ENCODE data around the gene SERINC2.
A peak's percentile ranks its signal among the peaks of the same experiment; 100 is the strongest.

Gene SERINC2

GRCh38 chr1:31421371-31422040 lies 8.5 kb downstream of the SERINC2 start:
- peaks cover 54% of the 10 kb centered on the region for H3K4me1 ChIP-seq
- H3K36me3 ChIP-seq: no peaks in the 10 kb centered on the region
- no peaks in the 10 kb centered on the region for H3K27me3 ChIP-seq
- H3K9me3 ChIP-seq: no peaks in the 10 kb centered on the region
- peak overlapping the region; percentile 95 for H3K4me2 ChIP-seq
- no peak for TF ChIP-seq Cebpa-rat (IDR thresholded peaks at IDR 0.05)
- H4K20me1 ChIP-seq: no peaks in the 10 kb centered on the region
- 0 out of 2 replicates have a peak overlapping the region, but pooled peaks have one; percentile 78 for H3K9ac ChIP-seq
- H3K4me3 ChIP-seq: no peak overlapping the region
- H3K27ac ChIP-seq: peak overlapping the region; percentile 87; the same call in 1 of the 2 replicates

- H3K4me3 ChIP-seq: peak overlapping the region; percentile 53
These were observed 9.7 kb downstream of the SERINC2 start for GRCh38 chr1:31422505-31423319.

GRCh38 chr1:31423418-31423947 lies 10.5 kb downstream of the SERINC2 start:
- H4K20me1 ChIP-seq: no peaks in the 10 kb centered on the region
- no peaks in the 10 kb centered on the region for H3K9me3 ChIP-seq
- no peaks in the 10 kb centered on the region for H3K27me3 ChIP-seq
- peak overlapping the region; percentile 87 for H3K27ac ChIP-seq
- no peaks in the 10 kb centered on the region for H3K36me3 ChIP-seq
- no peak for TF ChIP-seq Cebpa-rat (IDR thresholded peaks at IDR 0.05)
- H3K4me1 ChIP-seq: peaks cover 59% of the 10 kb centered on the region
- H3K9ac ChIP-seq: peak overlapping the region; percentile 78
- H3K4me2 ChIP-seq: peak overlapping the region; percentile 95
- peak overlapping the region; percentile 53 for H3K4me3 ChIP-seq

More at GRCh38 chr1:31422505-31423319, 9.7 kb downstream of the SERINC2 start:
- Histone ChIP-seq H3K4me2 (peak overlapping the region; percentile 95), H3K27ac (peak overlapping the region; percentile 87), H3K9ac (peak overlapping the region; percentile 78), H3K36me3 (no peaks in the 10 kb centered on the region), H4K20me1 (no peaks in the 10 kb centered on the region), H3K4me1 (peaks cover 59% of the 10 kb centered on the region), H3K27me3 (no peaks in the 10 kb centered on the region), H3K9me3 (no peaks in the 10 kb centered on the region)
- TF ChIP-seq Cebpa-rat (IDR thresholded peaks at IDR 0.05): no peak

GRCh38 chr1:31424568-31424967 lies 11.6 kb downstream of the SERINC2 start:
- H3K4me1 ChIP-seq: peaks cover 65% of the 10 kb centered on the region
- H3K27ac ChIP-seq: peak overlapping the region; percentile 87
- TF ChIP-seq Cebpa-rat (IDR thresholded peaks at IDR 0.05): no peak
- no peaks in the 10 kb centered on the region for H3K9me3 ChIP-seq
- peak overlapping the region; percentile 53; the same call in 1 of the 2 replicates for H3K4me3 ChIP-seq
- H3K4me2 ChIP-seq: peak overlapping the region; percentile 95
- H3K9ac ChIP-seq: peak overlapping the region; percentile 67
- H4K20me1 ChIP-seq: no peaks in the 10 kb centered on the region
- H3K27me3 ChIP-seq: no peaks in the 10 kb centered on the region
- H3K36me3 ChIP-seq: no peaks in the 10 kb centered on the region; the same call in 1 of the 2 replicates

GRCh38 chr1:31425301-31426081 lies 12.5 kb downstream of the SERINC2 start:
- peak overlapping the region; percentile 87 for H3K27ac ChIP-seq
- peaks cover 71% of the 10 kb centered on the region for H3K4me1 ChIP-seq
- peak overlapping the region; percentile 95 for H3K4me2 ChIP-seq
- no peak overlapping the region for H3K4me3 ChIP-seq
- peak overlapping the region; percentile 67; the same call in 1 of the 2 replicates for H3K9ac ChIP-seq
- H3K27me3 ChIP-seq: no peaks in the 10 kb centered on the region
- H4K20me1 ChIP-seq: no peaks in the 10 kb centered on the region
- no peak for TF ChIP-seq Cebpa-rat (IDR thresholded peaks at IDR 0.05)
- no peaks in the 10 kb centered on the region; the same call in 1 of the 2 replicates for H3K36me3 ChIP-seq
- no peaks in the 10 kb centered on the region for H3K9me3 ChIP-seq

- Histone ChIP-seq H3K9me3 (no peaks in the 10 kb centered on the region), H3K4me1 (peaks cover 68% of the 10 kb centered on the region), H3K4me2 (peak overlapping the region; percentile 95; the same call in 1 of the 2 replicates), H3K36me3 (no peaks in the 10 kb centered on the region; the same call in 1 of the 2 replicates), H3K27me3 (no peaks in the 10 kb centered on the region), H3K9ac (no peak overlapping the region), H4K20me1 (no peaks in the 10 kb centered on the region), H3K27ac (peak overlapping the region; percentile 87), H3K4me3 (no peak overlapping the region)
- TF ChIP-seq Cebpa-rat (IDR thresholded peaks at IDR 0.05): no peak
These were observed 13.4 kb downstream of the SERINC2 start for GRCh38 chr1:31426249-31426922.

GRCh38 chr1:31427322-31427721 lies 14.3 kb downstream of the SERINC2 start:
- H3K9ac ChIP-seq: no peak overlapping the region
- H4K20me1 ChIP-seq: no peaks in the 10 kb centered on the region
- H3K4me1 ChIP-seq: peaks cover 60% of the 10 kb centered on the region
- no peak overlapping the region for H3K4me2 ChIP-seq
- no peak overlapping the region for H3K4me3 ChIP-seq
- no peak for TF ChIP-seq Cebpa-rat (IDR thresholded peaks at IDR 0.05)
- H3K27ac ChIP-seq: no peak overlapping the region
- no peaks in the 10 kb centered on the region; the same call in 1 of the 2 replicates for H3K36me3 ChIP-seq
- H3K27me3 ChIP-seq: no peaks in the 10 kb centered on the region
- H3K9me3 ChIP-seq: no peaks in the 10 kb centered on the region

GRCh38 chr1:31428436-31429221 lies 15.6 kb downstream of the SERINC2 start:
- Histone ChIP-seq H3K9me3 (no peaks in the 10 kb centered on the region), H3K4me3 (no peak overlapping the region), H3K27ac (no peak overlapping the region), H3K36me3 (no peaks in the 10 kb centered on the region; the same call in 1 of the 2 replicates), H3K4me2 (no peak overlapping the region), H3K9ac (no peak overlapping the region), H3K4me1 (peaks cover 60% of the 10 kb centered on the region), H4K20me1 (no peaks in the 10 kb centered on the region), H3K27me3 (no peaks in the 10 kb centered on the region)
- TF ChIP-seq Cebpa-rat (IDR thresholded peaks at IDR 0.05): no peak
